ENCODE results near the gene INSM1. TPM values are rescaled to one million over a fixed set of nuclear protein-coding genes. Genes with fewer than 3 reads are reported as not detected.

The INSM1 gene
- total RNA-seq, 6 experiments from 2014 or later: not detected

- Histone ChIP-seq H3K27ac (no peak overlapping the region), H3K4me1 (peaks cover 0 to 10% (median 0%) of the 10 kb centered on the region in 4 donors), H3K9me3 (no peaks in the 10 kb centered on the region), H3K27me3 (peaks cover 0 to 4% of the 10 kb centered on the region in 2 donors), H3K36me3 (no peaks in the 10 kb centered on the region), H3K4me3 (no peak overlapping the region)
- intact Hi-C loops (cut with DNase I): no loop called here
- DNase-seq: no peak
- no peak for TF ChIP-seq POLR2A (IDR thresholded peaks at IDR 0.05)
- TF ChIP-seq CTCF (IDR thresholded peaks at IDR 0.05): no peak
- ATAC-seq: no peak
These were observed 9.1 kb upstream of the INSM1 start for GRCh38 chr20:20358801-20359200.

GRCh38 chr20:20359628-20360027 lies 8.3 kb upstream of the INSM1 start:
- WGBS (ENCODE audit: insufficient coverage, low coverage, low lambda C conversion rate, missing lambda C conversion rate): 46% methylated on average over 6 of the region's 6 CpGs
- DNase-seq (no peak), ATAC-seq (no peak)
- Histone ChIP-seq H3K9me3 (no peaks in the 10 kb centered on the region), H3K36me3 (no peaks in the 10 kb centered on the region), H3K4me1 (peaks cover 0 to 10% (median 0%) of the 10 kb centered on the region in 4 donors), H3K27ac (no peak overlapping the region), H3K27me3 (peaks cover 0 to 12% of the 10 kb centered on the region in 2 donors), H3K4me3 (no peak overlapping the region)
- TF ChIP-seq POLR2A (IDR thresholded peaks at IDR 0.05) (no peak), CTCF (IDR thresholded peaks at IDR 0.05) (no peak)
- intact Hi-C loops (cut with DNase I): loop anchor here in 1 of 2 donors (10.0 kb wide), 1 partner anchor 205 kb away; no protein-coding TSS in a partner anchor

GRCh38 chr20:20360464-20360863 lies 7.4 kb upstream of the INSM1 start:
- DNase-seq (no peak), ATAC-seq (peak; percentile 94 to 98 (median 96))
- H3K4me3 ChIP-seq: no peak overlapping the region
- peaks cover 0 to 20% of the 10 kb centered on the region in 2 donors for H3K27me3 ChIP-seq
- TF ChIP-seq POLR2A (IDR thresholded peaks at IDR 0.05) (no peak), CTCF (IDR thresholded peaks at IDR 0.05) (peak; percentile 64 to 71 (median 68))
- no peaks in the 10 kb centered on the region for H3K9me3 ChIP-seq
- under 1% methylated on average over 6 of the region's 6 CpGs for WGBS (ENCODE audit: insufficient coverage, low coverage, low lambda C conversion rate, missing lambda C conversion rate)
- peaks cover 0 to 10% (median 0%) of the 10 kb centered on the region in 4 donors for H3K4me1 ChIP-seq
- H3K36me3 ChIP-seq: no peaks in the 10 kb centered on the region
- no peak overlapping the region for H3K27ac ChIP-seq
- intact Hi-C loops (cut with DNase I): loop anchor here in 1 of 2 donors (10.0 kb wide), 1 partner anchor 204 kb away; no protein-coding TSS in a partner anchor

- peaks cover 0 to 35% of the 10 kb centered on the region in 2 donors for H3K27me3 ChIP-seq
These were observed 5.0 kb upstream of the INSM1 start for GRCh38 chr20:20362774-20363433.

More at GRCh38 chr20:20362774-20363433, 5.0 kb upstream of the INSM1 start:
- no peak overlapping the region for H3K4me3 ChIP-seq
- TF ChIP-seq CTCF (IDR thresholded peaks at IDR 0.05): no peak
- TF ChIP-seq POLR2A (IDR thresholded peaks at IDR 0.05): no peak
- no peak for ATAC-seq
- peaks cover 0 to 20% (median 0%) of the 10 kb centered on the region in 4 donors for H3K4me1 ChIP-seq
- H3K9me3 ChIP-seq: no peaks in the 10 kb centered on the region
- no peaks in the 10 kb centered on the region for H3K36me3 ChIP-seq
- H3K27ac ChIP-seq: no peak overlapping the region
- intact Hi-C loops (cut with DNase I): loop anchor here in 1 of 2 donors (10.0 kb wide), 1 partner anchor 202 kb away; no protein-coding TSS in a partner anchor
- WGBS (ENCODE audit: insufficient coverage, low coverage, low lambda C conversion rate, missing lambda C conversion rate): 2% methylated on average over 17 of the region's 17 CpGs
- no peak for DNase-seq

Data from right lobe of liver (tissue), 6 donors.